GM19240 (cell line): Measurements from ENCODE around the gene AAGAB.
"Not testable (repeated sequence)": the region's sequence is repeated elsewhere in the genome, so short reads cannot be mapped to it uniquely, and the experiment has no call there.

Experiments
- DNase-seq: peaks from one replicate; pipeline ENCODE4 v3.0.0; 2011; ENCODE audit warnings: low spot score; ENCODE audit not compliant: insufficient read length

The AAGAB gene

GRCh38 chr15:67254238-67255175 lies at the start of gene AAGAB, which contains the start of gene IQCH:
Gene AAGAB, minus strand, starts transcription at chr15:67254661. Its CDS starts 30 bp downstream, at chr15:67254631.
Gene IQCH, plus strand, starts transcription at chr15:67254786. Its CDS starts 111 bp downstream, at chr15:67254897.
- DNase-seq = peak; percentile 89

GRCh38 chr15:67303490-67304363 lies 49.3 kb upstream of the AAGAB start:
- no peak for DNase-seq

DNA sequence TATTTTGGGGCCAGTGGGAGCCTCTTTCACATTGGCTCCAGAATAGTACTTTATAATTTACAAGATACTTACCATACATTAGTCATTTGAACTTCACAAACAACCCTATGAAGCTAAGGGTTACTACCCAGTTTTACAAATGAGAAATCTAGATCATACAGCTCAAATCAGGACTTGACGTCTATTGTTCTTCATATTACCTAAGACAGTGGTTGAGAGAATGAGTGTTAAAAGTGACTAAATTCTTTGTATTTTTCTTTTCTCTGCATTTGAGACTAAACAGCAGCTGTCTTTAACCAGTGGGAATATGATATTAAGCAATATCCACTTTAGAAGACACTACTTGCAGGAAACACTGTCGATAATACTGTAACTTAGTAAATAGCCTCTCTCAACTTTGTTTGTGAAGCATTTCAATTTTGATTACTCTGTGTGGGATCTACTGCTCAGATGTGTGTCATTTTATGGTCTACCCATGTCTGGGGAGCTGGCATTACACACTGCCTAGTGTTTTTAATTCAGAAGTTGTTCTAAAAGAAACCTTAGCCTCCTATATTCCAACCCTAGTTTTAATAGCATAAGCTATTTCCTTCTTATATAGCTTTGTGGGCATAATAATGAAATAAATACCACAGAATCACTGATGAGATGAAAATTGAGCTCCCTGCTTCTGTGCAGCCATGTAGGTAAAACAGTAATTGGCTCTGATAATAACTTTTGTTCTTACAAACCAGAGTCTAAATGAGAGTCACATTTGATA lies 46.0 kb upstream of the AAGAB start:
- DNase-seq = no peak

DNA sequence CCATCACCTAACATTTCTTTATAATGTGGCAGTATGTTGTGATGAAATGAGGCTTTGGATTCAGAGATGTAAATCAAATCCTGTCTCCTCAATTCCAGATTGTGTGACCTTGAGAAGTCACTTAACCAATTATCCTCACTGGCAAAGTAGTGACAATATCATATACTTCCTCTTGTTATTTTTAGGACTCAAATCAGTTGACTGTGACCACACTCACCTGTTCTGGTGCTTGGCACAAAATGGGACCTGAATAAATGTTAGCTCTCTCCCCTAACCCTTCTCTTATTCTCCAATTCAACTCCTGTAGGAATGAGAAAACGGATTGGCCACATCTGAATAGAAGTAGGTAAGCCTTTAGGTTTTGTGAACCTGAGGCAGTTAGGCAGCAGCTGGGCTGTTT lies 42.2 kb upstream of the AAGAB start:
- DNase-seq = no peak

GRCh38 chr15:67296188-67296587 lies 41.7 kb upstream of the AAGAB start:
- no peak for DNase-seq

DNA sequence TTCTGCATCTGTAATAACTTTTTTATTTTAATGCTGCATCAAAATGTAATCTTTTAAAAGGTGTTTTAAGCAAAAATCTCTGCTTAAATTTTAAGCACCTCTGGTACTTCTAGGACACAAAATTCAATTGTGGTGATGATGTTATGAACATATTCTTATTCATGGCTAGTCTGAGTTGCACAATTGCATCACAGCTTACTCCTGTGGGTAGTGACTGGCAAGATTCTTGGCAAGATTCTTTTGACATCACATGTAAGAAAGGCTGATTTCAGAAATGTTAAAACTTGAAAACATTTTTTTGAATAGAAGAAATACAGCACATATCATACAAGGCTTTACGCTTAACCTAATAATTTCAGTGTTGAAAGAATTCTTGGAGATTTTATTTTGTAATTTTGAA lies 35.9 kb upstream of the AAGAB start:
- DNase-seq = no peak

DNA sequence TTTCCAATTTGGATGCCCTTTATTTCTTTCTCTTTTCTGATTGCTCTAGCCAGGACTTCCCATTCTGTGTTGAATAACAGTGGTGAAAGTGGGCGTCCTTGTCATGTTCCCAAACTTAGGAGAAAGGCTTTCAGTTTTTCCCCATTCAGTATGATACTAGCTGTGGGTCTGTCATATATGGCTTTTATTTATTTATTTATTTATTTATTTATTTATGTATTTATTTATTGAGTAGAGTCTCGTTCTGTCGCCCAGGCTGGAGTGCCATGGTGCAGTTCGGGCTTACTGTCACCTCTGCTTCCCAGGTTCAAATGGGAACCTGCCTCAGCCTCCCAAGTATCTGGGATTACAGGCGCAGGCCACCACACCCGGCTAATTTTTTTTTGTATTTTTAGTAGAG lies 31.9 kb upstream of the AAGAB start:
- not testable (repeated sequence) for DNase-seq

- not testable (repeated sequence) for DNase-seq
Observed at GRCh38 chr15:67285625-67286024, 31.2 kb upstream of the AAGAB start.

GRCh38 chr15:67281714-67282113 lies 27.3 kb upstream of the AAGAB start:
- no peak for DNase-seq

DNA sequence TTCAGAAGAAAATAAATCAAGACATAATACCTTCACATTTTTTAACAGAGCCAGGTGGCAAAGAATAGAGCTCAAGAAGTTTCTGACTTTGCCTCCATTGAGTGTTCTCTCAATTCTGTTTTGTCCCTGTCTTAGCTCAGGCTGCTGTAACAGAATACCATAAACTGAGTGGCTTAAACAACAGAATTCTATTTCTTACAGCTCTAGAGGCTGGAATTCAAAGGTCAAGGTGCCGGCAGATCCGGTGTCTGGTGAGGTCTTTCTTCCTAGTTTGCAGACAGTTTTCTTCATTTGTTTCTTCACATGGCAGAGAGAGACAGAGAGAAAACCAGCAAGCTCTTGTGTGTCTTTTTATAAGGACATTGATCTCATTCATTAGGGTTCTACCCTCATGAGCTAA lies 25.8 kb upstream of the AAGAB start:
- DNase-seq = no peak

DNA sequence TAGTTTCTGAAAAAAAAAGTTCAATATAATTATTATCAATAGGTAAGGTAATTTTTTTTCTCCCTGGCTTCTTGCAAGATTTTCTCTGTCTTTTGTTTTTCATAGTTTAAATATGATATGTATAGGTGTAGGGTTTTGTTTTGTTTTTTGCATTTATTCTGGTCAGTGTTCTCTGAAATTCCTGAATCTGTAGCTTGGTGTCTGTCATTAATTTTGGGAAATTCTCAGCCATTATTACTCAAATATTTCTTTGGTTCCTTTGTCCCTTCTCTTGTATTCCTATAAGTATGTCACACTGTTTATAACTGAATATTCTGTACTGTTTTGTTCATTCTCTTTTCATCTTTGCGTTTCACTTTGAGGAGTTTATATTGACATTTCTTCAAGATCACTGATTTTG lies 22.2 kb upstream of the AAGAB start:
- DNase-seq = no peak

DNA sequence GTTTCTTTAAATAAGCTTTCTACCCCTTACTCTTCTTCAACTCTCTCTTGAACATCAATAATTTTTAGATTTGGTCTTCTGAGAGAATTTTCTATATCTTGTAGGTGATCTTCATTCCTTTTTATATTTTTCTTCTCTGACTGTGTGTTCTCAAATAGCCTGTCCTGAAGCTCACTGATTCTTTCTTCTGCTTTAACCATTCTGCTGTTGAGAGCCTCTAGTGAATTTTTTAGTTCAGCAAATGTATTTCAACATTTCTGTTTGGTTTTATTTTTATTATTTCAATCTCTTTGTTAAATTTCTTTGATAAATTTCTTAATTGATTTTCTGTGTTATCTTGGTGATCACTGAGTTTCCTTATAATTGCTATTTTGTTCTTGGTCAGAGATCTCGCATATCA lies 19.8 kb upstream of the AAGAB start:
- DNase-seq = no peak

DNA sequence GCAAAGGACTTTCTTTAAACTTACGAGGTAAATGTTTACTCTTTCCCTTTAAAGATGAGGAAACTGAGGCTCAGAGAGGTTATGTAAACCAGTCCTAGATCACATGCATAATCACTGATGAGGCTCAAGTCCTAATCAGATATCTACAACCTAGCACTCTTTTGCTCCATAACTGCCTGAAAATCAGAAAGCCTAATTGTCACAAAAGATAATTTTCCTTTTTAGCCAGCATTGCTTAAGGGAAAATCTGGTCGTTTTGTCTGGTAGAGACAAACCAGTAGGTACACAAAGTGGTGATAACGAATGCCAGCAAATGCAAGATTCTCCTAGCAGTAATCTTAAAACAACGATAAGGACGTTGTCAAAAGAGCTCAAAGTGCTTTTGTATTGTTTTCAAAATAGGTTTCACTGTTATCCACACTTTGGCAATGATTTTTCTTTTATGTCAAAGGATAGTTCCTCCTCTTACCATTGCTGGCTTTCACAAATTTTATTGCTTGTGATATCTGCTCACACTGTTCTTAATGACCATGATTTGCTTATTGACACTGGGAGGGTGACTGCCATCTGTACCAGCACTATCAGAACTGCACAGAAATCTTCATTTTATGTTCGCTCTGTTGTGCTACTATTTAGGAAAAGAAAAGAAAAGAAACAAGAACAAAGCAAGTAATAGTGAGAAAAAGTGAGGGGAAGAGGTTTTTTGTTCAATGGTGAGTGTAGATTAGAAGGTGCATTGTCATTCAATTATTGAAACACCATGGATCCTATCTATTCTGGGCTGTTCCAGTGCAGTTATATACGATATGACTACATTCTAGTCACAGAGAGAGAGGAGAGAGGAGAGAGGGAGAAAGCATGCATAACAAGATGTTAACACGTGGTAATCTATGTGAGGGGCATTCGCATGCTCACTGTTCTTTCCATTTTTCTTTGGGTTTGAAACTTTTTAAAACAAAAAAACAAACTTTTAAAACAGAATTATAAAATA lies 13.8 kb upstream of the AAGAB start:
- no peak for DNase-seq

DNA sequence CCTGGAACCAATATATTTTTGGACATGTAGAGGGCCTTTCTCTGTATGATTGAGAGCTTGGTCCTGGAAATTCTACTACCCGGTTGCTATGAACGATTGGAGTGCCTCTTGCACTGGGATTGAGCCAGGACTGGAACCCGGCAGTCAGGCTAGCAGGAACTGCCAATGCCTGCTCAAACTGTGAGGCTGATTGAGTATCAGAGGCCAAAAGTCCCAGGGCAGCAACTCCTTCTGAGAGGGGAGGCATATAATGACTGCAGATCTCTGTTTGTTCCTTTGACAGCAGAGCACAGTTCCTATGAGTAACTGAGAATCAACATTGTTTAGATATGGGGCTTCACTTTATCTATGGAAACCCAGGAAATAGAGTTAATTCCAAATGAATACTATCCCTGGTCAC lies 13.0 kb upstream of the AAGAB start:
- DNase-seq = no peak

DNA sequence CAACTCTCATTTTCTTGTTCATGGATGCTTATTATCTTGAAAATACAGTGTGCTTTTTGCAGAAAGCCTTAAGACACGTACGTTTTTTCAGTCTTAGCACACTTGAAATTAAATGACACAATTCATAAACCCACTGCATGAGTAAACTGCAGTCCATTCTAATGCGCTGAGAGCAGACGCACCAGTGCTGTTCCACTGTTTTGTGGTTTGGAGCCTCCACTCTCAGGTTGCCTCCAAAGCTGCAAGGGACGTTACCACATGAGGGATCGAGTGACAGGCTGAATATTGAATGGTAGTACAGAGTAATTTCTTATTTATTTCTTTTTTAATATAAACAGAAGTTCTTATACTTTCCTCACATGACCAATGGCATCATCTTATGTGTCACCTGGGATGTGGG lies 12.4 kb upstream of the AAGAB start:
- DNase-seq = no peak

DNA sequence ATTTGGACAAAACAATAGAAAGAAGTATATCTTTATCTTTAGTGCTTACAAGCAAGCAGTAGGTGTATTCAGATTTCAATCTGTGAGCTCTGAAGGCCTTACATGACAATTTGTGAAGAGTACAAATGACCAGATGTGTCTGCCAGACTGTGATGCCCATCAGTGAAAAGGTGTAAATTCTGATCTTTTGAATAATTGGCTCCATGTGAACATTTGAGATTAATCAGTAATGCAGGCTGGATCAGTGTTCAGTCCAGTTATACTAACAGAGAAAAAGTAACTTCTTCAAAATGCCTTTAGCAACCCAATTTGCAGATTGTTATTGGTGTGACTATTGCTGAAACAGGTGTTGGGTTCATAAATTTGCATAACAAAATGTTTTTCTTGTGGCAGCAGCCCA lies 5.3 kb upstream of the AAGAB start:
- no peak for DNase-seq

- DNase-seq = no peak
Observed at GRCh38 chr15:67259379-67259778, 4.9 kb upstream of the AAGAB start.

- DNase-seq = not testable (repeated sequence)
Observed at GRCh38 chr15:67258412-67258811, 4.0 kb upstream of the AAGAB start.

- no peak for DNase-seq
Observed at GRCh38 chr15:67256051-67256450, 1.6 kb upstream of the AAGAB start.

DNA sequence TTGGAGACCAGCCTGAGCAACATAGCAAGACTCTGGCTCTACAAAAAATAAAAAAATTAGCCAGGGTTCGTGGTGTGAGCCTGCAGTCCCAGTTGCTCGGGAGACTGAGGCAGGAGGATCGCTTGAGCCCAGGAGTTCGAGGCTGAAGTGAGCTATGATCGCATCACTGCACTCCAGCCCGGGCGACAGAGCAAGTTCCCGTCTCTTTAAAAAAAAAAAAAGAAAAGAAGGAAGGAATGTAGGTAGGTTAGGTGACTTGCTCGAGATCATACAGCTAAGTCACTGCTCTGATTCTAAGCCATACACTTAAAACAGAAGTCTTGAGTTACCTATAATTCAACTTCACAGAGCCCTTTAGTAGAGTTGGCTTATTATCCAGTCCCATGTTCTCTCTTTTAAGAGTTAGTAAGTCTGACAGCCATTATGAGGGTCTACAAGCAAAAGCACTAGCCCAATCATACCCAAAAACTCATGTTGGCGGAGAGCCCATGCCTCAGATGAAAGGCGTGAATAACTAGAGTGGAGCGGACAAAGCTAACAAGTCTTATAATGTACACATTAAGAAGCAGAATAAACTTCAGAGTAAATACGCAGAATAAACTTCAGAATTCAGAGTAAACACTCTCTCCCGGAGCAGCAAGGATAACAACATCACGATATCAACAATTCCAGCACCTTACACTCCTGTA lies 768 bp downstream of the AAGAB start:
- no peak for DNase-seq
